HG02981 (cell line): Measurements from ENCODE around the gene KCNQ5.

Experiments
- ATAC-seq: cut with Tn5 transposase; IDR thresholded peaks from one replicate; pipeline ENCODE4 v1.9.1; 2021; ENCODE audit warnings: mild to moderate bottlenecking, moderate library complexity; ENCODE audit not compliant: unreplicated experiment

The KCNQ5 gene

DNA sequence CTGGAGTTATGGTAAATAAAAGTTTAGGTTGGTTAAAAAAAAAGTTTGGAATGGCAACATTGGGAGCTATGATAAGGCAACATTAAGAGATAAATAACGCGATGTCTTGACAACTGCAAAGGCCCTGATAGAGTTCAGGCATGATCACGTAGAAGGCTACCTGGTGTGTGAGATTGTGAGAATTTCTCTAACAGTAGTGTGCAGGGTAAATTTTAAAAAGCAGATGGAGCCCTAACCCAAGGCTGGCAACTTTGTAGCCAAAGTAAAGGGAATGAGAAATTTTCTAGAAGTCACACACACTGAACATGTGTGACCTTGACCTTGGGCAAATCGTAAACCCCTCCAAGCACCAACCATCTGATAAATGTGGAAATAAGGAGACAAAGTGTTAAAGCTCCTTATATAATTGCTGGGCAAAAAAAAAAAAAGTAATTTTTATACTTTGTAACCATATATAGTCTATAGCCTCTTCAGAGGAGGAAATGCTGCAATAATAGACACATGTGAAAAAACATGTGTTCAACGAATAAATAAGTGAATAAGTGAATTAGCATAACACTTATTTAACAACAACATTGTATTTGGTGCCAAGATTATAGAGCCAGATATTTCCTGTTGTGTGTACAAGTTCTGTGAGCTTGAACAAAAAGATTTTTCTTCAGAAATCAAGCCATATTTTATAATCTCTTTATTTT is 18.2 kb downstream of the KCNQ5 start:
- ATAC-seq = no peak

DNA sequence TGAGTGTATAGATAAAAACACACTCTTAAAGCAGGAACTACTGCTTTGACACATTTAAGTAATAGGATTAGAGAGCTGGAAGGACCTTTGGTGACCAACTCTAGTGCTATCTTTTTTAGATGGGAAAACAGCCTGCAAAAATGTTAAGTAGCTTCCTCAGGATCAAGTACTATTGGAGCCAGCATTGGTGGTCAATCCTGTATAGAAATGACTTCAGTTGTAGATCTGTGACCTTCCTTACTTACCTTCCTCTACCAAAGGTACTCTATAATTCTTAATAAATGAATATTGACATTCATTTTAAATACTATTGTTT is 18.7 kb downstream of the KCNQ5 start:
- no peak for ATAC-seq

DNA sequence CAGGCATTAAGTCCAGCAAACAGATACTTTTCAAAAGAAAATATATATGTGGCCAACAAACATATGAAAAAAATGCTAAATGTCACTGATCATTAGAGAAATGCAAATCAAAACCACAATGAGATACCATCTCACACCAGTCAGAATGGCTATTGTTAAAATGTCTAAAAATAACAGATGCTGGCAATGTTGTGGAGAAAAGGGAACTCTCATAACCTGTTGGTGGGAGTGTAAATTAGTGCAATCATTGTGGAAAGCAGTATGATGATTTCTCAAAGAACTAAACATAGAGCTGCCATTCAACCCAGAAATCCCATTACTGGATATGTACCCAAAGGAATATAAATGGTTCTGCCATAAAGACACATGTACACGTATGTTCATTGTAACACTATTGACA is 20.6 kb downstream of the KCNQ5 start:
- no peak for ATAC-seq

DNA sequence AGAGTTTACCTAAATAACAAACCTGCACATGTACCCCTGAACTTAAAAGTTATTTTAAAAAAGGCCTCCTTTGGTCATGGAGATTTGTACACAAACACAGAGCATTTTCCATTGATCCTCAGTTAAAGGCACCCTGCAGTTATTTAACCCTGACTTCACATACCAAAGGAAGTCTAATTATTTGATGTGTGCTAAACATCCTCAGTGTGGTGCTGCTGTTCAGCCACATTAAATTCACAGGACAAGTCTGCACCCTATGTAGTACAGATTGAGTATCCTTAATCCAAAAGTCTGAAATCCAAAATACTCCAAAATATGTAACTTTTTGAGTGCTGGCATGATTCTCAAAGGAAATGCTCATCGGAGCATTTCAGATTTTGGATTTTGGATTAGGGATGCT is 21.4 kb downstream of the KCNQ5 start:
- no peak for ATAC-seq

DNA sequence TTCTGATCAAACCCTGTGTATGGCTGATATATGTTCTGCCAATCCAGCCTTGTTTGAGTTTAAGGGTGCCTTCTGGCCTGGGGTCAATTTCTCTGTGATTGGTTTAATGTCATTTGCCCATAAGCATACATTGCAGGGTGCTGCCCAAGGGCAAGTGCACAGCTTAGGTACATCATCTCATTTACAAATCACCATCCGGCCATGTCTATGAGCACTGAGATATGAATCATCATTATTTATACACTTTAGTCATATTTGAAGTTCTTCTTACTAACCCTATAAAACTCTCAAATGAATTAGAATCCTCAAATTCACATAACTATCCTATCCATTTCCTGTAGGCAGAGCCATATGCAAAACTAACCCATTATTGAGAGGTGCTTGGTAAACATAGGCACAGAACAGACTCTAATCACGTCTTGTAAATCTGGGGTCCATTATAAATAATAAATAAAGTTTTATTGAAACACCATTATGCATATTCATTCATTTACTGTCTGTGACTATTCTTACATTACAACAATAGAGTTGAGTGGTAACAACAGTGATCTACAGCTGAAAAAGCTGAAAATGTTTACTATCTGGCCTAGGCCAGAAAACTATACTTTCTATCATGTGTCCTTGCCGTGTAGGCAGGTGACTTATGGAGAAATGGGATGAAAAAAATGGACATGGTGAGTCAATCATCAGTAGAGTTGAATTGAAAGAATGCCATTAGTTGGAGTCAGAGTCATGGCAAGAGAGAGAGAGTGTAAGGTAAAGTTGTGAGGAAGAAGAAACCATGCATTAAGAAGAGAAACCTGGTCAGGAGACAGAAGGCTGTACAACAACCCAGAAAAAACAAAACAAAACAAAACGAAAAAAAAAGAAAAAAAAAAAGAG is 25.0 kb downstream of the KCNQ5 start:
- no peak for ATAC-seq

GRCh38 chr6:72647489-72647888 is 25.6 kb downstream of the KCNQ5 start:
- no peak for ATAC-seq

DNA sequence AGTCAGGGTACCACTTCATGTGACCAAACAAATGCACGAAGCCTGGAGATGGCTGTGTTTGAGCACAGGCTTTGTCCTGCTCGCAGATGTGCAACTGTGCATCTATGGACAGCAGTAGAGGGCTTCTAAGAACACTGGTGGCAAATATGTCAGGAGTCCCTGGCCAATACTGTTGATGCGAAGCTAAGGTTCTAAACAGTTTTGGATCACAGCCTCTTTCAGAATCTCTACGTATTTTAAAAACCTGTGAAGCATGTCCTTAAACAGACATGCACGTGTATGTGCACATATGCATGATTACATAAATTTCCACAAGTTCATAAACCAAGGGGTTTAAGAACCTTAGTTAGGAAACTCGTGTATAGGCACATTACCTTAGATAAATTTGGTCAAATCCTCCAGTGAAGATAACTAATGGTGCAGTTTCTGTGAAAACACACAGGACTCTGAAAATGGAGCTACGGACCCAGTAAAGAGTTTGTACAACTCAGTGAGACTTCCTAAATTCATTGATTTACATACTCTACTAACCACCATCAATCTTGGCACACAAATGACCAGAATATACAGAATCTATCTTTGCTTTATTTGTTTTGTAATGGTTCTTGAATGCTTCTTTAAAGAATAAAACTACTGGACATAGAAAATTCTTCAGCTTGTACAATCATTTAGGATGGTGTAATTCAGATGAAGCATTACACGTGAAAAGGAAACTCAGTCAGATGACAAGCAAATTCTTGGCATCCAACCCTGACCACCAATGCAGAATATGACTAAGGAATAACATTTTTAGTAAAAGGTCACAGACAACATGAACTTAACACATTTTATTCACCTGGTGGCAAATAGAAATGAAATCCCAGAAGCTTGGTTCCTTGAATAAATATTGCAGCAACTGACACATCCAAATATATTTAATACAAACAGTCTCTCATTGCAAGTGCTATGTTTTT is 27.4 kb downstream of the KCNQ5 start:
- peak; percentile 65 for ATAC-seq

GRCh38 chr6:72650081-72650745 is 28.3 kb downstream of the KCNQ5 start:
- no peak for ATAC-seq

- no peak for ATAC-seq
These were observed 29.3 kb downstream of the KCNQ5 start for GRCh38 chr6:72651174-72651573.

DNA sequence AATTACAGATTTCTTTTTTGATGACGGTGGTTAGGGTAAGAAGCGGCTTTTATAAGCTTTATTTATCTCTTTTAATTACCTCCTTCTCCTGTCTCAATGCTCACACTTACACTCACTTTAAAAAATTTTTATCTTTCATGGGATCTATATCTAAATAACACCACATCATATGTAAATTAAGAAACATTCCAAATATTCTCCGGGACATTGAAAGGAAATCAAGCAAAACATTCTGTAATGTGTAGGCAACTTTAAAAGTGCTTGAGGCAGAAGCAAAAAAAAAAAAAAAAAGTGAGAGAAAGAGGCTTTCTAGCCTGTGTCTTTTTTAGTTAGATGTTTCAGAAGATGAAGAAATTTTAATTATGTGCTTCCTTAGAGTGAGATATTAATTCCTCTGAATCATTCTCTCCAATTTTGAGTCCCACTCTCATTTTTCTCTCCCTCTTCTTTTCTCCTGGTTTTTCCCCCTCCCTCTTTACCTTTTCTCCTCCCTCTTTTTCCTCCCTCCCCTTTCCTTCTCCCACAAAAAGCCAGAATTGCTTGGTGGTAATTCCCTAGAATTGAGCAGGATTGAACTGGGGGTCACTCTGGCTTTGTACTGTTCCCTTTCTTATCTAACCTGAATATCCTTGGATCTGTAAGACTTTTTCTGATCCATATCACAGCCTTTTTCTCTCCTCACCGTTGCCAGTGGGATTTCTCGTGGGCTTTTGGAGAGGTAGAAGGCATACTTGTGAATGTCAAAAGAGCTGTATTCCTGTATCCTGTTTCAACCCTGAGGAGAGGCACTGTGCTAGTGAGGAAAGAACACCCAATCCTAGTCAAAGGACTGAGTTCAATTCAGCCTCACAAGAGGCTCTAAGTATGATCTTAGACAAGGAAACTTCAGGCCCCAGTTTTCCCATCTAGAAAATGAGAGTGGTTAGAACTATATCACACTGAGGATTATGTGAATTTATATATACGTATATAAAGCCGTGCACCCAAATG is 30.4 kb downstream of the KCNQ5 start:
- ATAC-seq = no peak

DNA sequence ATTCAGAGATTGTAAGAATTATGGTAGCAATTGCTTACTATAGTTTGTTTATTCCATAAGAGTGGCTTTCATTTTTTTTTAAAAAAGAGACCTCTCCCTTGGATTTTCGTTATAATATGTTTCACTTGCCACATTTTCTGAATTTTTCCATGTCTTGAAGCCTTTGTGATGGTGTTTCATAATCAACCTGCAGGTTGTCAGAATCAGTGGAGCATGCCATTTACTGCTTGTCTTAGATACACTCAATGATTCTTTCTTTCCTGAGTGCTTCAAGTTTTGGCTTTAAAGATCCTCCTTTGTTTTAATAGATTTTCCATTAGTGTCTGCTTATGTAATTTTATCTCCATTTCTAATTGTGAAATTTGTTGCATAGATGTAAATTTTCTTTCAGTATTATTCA is 31.2 kb downstream of the KCNQ5 start:
- ATAC-seq = no peak

- ATAC-seq = peak; percentile 65
These were observed 32.3 kb downstream of the KCNQ5 start for GRCh38 chr6:72654071-72654621.

DNA sequence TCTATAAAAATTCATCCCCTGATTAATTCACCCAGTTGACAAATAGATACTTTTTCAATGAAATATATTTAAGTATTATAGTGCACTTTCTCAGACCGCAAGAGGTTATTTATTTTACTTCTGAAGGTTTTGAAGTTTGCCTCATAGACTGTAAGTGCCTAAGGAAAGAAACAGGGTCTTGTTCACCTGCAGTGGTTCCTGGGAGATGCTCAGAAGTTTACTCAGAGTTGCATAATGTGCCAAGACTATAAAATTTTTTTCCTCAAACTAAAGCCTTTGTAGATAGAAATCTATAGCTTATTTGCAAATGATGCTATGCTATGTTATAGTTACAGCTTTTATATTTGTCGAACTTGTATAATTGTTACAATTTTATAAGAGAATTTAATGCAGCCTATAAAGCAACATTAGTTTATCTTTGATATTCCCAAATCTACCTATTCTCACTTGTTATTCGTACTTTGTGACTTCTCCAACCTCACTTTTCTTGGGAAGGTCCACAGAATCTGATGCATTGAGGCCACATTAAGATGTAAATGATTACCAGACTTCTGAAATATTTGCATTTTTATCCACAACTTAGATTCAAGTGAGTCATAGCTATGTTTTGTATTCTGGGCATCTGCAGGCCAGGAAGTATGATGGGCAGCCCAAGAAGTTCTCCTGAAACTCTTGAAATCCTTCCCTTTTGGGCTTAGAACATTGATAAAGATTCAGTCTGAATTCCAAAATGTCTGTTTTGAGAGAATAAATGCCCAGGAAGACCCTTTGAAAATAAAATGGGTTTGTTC is 35.7 kb downstream of the KCNQ5 start:
- peak; percentile 45 for ATAC-seq

GRCh38 chr6:72659754-72660153 is 37.9 kb downstream of the KCNQ5 start:
- no peak for ATAC-seq

- ATAC-seq = no peak
These were observed 39.5 kb downstream of the KCNQ5 start for GRCh38 chr6:72661411-72661810.

- no peak for ATAC-seq
These were observed 43.7 kb downstream of the KCNQ5 start for GRCh38 chr6:72665599-72665998.

- no peak for ATAC-seq
These were observed 47.5 kb downstream of the KCNQ5 start for GRCh38 chr6:72669324-72669723.

DNA sequence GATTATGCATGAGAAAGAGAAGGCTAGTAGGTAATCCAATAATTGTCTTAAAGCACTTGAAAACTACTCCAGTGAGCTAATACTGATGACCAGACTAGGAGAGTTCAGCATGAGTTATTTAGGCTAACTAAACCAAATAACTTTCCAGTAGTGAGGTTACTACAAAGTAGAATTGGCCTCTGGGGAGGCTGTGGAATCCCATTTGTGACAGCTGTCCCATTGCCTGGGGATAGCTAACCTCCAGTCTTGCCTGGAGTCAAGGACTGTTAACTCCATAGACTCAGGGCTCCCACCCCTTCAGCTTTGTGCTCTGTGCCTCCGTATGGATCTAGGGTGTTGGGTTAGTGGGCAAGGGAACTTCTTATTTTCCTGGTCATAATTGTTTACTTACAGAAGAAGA is 51.0 kb downstream of the KCNQ5 start:
- no peak for ATAC-seq

- ATAC-seq = no peak
These were observed 53.0 kb downstream of the KCNQ5 start for GRCh38 chr6:72674842-72675241.
